AG10803 (cell line): ENCODE data around the gene NPM1.

Experiments
- DNase-seq: peaks from one replicate; pipeline ENCODE4 v3.0.0; 2010; ENCODE audit warnings: low read depth
- H3K4me3 ChIP-seq: 2 replicates; pipeline ENCODE4 v1.5.1; 2011; ENCODE audit warnings: mild to moderate bottlenecking, low read length, control low read depth
- TF ChIP-seq, protein P1 (sequence below): conservative IDR thresholded peaks from 2 replicates; pipeline ENCODE4 v1.5.1; 2011; ENCODE audit warnings: mild to moderate bottlenecking, low read length, control low read depth, inconsistent platforms

Gene NPM1

GRCh38 chr5:171421331-171422262 lies 33.9 kb downstream of the NPM1 start:
- TF ChIP-seq, protein P1, sequence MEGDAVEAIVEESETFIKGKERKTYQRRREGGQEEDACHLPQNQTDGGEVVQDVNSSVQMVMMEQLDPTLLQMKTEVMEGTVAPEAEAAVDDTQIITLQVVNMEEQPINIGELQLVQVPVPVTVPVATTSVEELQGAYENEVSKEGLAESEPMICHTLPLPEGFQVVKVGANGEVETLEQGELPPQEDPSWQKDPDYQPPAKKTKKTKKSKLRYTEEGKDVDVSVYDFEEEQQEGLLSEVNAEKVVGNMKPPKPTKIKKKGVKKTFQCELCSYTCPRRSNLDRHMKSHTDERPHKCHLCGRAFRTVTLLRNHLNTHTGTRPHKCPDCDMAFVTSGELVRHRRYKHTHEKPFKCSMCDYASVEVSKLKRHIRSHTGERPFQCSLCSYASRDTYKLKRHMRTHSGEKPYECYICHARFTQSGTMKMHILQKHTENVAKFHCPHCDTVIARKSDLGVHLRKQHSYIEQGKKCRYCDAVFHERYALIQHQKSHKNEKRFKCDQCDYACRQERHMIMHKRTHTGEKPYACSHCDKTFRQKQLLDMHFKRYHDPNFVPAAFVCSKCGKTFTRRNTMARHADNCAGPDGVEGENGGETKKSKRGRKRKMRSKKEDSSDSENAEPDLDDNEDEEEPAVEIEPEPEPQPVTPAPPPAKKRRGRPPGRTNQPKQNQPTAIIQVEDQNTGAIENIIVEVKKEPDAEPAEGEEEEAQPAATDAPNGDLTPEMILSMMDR: no peak
- H3K4me3 ChIP-seq: no peak overlapping the region
- DNase-seq: no peak

- no peak for DNase-seq
- no peak overlapping the region for H3K4me3 ChIP-seq
- TF ChIP-seq, protein P1: no peak
Observed at GRCh38 chr5:171422495-171422894, 34.8 kb downstream of the NPM1 start.

DNA sequence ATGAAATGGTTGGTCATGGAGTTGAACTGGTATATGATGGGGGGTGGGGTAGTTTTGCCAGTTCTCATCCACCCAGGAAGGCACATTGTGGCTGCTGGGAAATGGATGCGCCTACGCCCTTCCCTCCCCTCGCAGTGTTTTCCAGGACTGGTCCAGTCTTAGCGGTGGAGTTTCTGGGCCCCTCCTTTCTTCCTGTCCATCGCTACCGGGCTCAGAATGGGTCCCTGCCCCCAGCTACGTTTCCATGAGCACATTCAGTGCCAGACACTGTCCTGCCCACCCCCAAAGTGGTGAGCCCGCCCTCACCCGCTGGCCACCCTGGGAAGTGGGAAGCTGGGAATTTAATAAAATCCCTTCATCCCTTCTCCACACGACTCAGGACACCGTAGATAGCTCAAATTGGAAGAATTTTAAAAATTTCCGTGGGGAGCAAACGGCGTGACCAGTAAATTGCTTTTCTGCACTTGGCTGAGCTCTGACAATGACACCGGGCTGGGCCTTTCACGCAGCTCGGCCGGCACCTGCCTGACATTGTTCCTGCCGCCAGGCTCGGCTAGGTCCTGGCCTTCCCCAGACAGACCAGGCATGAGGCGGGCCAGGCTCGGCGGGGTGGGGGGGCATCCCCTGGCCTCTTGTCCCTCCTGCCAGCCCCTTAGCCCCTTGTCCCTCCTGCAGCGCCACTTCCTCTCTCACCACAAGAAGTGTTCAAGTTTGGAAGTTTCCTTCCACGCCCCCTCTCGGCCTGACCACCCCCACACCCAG lies 35.4 kb downstream of the NPM1 start:
- DNase-seq: no peak
- TF ChIP-seq, protein P1: no peak
- no peak overlapping the region for H3K4me3 ChIP-seq

GRCh38 chr5:171424726-171425125 lies 37.1 kb downstream of the NPM1 start:
- no peak for DNase-seq
- H3K4me3 ChIP-seq: no peak overlapping the region
- TF ChIP-seq, protein P1: no peak

DNA sequence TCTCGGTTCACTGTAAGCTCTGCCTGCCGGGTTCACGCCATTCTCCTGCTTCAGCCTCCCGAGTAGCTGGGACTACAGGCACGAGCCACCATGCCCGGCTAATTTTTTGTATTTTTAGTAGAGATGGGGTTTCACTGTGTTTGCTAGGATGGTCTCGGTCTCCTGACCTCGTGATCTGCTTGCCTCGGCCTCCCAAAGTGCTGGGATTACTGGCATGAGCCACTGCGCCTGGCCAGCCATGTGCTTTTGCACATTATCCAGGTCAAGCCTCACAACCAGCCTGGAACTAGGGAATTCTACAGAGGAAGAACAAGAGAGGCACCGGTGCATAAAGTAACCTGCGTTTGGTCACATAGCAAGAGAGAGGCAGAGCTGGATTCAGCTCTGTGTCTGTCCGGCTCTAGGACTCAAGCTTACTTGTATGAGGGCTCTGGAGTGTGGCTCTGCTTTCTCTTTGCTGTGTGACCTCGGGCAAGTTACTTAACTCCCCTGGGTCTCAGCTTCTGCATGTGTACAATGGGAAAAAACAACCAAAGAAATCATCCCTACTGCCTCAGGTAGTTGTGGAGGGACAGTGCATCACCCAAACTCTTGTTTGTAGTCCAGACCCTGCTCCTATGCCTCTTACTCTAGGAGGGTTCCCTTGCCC lies 38.1 kb downstream of the NPM1 start:
- TF ChIP-seq, protein P1: no peak
- DNase-seq: no peak
- no peak overlapping the region for H3K4me3 ChIP-seq

DNA sequence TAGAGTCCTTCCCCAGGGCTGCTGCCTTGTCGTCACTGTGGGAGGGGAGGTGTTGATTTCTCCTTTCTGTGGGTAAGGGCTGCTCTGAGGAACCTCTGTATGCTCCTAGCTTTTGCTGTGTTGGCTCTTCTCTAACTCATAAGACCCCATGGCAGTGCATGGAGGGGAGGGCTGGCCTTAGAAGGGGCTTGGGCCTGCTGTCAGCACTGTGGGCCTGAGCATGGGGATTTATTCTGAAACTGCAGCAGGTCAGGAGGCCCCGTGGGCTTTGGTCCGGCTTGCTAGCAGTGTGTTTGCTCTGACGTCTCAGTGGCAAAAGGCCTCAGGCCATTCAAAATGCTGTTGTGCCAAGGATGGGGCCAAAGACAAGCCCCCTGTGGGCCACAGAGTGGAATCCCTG lies 38.6 kb downstream of the NPM1 start:
- TF ChIP-seq, protein P1: no peak
- DNase-seq: no peak
- H3K4me3 ChIP-seq: no peak overlapping the region
